Right hindlimb (tissue), 1 donor: ENCODE measurements around the gene PNKP.

ENCODE experiments used
- DNase-seq: peaks from one replicate; pipeline ENCODE4 v3.0.0-alpha.2; 2018

The PNKP gene

DNA sequence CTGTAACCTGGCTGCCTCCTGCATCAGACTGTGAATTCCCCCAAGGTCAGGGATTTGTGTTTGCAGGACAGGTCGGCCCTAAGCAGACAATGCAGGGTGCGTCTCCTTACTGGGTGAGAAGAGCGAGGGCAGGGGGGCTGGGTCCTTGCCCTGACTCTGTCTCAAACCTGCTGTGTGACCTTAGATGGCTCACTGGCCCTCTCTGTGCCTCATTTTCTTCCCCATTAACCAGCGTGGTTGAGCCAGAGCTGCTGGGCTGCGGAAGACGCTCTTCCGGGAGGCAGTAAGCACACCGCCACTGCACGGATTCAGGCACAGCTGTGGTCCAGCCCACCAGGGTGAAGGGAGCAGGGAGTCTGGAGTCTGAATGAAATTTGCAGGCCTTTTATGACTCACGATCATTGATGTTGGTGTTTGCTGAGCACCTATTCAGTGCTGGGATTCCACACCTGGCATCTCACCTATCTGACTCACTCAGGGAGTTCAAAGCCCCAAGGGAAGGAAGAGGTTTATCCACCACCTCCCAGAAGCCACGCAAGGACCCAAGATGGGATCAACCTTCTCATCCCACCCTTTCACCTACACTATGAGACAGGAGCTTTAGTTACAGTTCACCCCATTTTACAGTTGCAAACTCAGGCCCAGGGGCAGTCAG is 7.3 kb upstream of the PNKP start:
- DNase-seq: no peak

DNA sequence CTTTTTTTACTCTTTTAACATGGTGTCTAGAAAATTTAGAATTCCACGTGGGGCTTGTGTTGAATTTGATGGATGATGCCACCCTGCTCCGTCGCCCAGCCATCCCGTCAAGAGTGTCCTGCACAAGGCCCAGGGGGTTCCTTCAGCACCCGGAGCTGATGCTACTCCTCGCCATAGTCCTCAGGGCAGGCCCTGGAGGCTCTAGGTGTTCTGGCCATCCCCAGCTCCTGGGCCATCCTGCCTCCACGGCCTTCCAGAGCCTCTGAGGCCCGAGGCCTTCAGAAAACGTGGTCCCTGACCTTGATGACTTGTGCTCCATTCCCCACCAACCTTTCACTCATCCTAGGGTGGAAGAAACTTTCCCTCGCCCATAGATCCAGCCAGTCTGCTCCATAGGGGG is 6.5 kb upstream of the PNKP start:
- no peak for DNase-seq

DNA sequence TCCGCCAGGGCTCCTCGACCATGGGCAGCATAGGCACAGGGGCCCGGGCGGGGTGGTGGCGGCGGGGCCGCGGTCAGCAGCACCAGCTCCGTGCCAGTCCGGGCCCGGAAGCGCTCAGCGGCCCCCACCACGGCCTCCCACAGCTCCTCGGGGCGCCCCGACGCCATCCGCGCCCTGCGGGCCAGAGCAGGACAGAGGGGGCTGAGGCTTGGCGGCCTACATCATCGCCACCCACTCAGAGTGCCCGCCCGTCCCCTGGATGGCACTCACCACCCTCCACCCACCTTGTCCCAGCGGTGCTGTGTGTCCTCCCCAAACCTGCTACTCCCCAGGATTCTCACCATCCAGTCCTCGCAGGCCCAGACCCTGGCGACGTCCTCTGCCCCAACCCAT is 5.7 kb upstream of the PNKP start:
- no peak for DNase-seq

DNA sequence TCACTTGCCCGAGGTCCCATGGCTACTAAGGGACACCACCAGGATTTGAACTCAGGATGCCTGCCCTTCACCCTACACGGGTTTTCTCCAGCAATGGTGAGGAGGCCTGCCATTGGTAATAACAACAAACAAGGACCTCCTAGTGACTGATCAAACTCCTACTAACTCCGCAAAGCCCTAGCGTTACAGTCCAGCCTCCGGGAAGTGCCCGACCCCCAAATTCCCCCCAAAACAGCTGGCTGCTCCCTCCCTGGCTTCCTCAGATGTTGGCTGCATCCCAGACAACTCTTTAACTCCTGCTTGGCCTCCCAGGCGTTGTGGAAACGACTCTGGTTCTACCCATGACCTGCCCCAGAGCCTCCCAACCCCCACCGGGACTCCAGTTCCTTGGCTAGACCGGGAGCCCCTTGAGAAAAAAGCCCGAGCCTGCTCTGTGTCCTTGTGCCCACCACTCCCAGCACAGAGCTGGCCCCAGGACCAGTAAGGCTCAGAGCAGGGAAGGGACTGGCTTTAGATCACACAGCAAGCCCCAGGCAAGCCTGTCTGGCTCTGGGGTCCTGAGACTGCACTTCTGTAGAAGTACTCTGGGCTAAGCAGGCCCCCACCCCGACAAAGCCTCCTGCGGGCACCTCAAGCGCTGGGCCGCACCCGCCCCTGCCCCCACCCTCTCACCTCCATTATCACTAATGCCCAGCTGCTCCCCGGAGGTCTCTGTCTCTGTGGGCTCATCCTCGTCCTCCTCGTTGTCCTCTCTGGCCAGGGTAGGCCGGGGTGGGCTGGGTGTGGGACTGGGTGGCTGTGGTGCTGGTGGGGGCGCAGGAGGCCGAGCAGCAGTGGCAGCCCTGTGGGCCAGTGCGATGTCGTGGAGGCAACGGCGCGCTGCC is 5.1 kb upstream of the PNKP start:
- no peak for DNase-seq

DNA sequence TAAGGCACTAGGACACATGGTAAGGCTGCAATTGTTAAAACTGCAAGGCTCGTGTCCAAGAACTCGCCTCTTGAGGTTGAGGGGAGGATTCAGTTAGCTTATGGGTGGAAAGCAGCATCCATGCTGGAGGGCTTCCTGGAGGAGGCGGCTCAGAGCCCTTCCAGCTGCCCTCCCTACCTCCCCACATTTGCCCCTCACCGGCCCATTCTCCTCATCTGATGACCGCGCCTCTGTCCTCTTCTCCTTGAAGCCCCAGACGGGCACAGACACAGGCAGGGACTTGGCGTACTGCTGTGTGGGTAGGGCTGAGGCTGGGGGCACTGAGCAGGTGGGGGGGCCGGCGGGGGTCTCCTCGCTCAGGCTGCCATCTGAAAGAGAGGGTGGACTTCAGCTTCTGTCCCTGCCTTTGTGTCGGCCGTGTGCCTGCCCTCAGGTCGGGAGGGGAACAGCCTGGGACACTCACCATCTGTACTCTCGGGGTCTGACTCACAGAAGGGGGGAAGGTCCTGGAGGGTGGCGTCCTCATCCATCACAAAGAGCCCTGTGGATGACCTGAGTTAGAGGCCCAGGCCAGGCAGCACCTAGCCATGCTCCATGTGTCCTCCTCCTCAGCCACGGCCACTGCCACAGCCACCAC is 4.1 kb upstream of the PNKP start:
- no peak for DNase-seq

DNA sequence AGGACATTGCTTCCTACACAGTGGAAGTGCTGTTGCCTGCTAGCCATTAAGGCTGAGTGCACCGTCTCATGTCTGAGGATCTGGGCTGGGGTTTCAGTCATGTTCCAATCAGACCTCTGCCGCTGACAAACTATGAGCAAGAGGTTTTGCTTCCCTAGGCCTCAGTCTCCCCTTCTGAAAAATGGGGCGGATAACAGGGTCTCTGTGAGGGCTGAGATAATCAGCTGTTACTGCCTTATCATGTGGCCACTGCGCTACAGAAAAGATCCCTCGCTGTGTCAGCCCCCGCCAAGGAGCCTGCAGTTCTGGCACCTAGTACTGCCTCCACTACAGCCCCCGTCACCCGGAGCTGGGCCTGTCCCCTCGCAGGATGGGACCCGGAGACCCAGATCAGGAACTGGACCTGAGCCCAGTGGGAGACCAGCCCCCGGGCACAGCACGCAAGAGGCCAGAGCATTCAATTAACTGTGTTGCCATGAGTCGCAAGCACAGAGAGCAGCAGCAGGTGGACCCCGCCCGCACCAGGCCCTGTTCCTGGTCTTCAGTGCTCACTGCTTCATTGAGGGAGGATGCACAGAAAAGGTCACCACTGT is 3.0 kb upstream of the PNKP start:
- DNase-seq: no peak

DNA sequence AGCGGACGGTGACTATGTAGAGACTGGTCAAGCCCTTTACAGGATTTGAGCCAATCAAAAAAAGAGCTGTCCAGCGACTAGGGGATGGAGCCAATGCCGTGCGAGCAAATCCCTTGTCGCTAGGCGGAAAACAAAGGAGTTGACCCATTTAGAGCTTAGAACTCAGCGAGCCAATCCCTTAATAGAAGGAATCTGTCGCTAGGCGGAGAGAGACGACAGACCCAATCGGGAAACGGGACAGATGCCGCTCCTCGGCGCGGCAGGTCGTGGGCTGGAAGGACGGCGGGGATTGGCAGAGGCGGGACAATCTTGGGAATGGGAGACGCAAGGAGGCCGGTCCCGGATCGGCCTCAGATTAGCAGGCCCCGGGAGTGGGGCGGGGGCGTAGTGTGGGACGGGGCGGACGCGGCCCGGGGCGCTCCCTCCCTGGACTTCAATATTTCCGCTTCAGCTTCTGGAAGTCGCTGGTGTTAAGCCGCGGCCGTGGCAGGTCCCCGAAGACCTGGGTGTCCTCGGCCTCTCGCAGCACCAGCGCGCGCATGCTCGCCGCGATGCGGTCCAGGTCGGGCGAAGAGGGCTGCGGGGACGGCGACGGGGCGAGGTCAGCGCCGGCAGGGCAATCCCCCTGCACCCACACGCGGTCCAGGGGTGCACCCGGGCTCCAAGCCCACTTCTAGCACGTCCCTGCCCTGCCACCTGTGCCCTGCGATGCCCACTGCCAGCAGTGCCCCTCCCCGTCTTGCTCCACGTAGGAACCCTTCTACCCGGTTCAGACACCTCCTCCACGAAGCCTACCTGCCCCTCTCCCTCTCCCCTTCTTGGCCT is 2.3 kb upstream of the PNKP start:
- DNase-seq: peak; percentile 99

DNA sequence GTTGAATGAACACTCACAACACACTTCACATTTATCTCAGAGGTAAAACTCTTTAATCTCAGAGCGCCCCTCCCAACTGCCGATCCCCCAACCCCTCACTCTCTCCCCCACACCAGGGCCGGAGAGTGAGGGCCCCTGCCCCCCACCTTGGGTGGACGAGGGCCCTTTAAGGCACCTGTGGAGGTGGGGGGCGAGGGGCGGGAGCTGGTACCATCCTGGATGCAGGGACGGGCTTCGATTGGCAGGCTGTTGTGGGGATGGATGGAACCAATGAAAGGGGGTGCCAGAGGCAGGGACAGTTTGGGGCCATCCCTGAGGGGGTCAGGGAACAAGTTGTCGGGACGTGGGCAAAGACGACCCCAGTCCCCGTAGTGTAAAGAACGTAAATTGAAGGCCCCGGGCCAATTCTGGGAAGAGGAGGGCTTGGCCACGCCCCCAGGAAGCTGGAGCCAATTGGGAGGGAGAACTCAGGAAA is 1.7 kb upstream of the PNKP start:
- DNase-seq: no peak

DNA sequence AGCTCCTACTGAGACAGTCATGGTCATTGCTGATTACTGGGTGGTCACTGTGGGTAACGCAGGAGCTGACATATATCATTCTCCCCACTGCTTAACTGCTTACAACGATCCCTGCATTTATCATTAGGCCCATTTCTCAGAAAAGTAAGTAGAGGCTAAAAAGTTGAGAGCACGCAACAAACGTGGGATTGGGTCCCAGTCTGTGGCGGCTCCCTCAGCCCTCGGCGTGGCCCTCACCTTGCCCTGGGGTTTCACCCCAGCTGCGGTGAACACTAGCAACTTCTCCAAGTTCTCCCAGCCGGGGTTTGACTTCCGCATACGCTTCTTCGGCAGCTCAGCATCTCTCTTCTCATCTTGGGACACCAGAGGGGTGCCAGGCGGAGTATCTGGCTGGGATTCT is 2.5 kb downstream of the PNKP start:
- DNase-seq: no peak

DNA sequence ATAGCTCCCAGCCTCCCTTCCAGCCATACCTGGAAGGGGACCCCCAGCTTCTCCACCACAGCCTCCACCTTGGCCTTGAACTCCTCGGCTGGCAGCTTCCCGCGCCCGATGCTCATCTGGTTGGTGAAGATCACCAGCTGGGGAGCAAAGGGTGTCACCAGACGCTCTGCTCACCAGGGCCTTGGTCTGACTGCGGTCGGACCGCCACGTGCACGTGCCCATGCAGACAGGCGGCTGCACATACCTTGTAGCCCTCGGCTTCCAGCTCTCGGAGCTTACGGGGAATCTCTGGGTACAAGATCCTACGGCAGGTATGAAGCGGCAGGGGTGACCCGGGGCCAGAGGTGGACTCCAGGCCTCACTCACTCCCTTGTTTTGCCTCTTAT is 3.4 kb downstream of the PNKP start:
- DNase-seq: peak; percentile 24

DNA sequence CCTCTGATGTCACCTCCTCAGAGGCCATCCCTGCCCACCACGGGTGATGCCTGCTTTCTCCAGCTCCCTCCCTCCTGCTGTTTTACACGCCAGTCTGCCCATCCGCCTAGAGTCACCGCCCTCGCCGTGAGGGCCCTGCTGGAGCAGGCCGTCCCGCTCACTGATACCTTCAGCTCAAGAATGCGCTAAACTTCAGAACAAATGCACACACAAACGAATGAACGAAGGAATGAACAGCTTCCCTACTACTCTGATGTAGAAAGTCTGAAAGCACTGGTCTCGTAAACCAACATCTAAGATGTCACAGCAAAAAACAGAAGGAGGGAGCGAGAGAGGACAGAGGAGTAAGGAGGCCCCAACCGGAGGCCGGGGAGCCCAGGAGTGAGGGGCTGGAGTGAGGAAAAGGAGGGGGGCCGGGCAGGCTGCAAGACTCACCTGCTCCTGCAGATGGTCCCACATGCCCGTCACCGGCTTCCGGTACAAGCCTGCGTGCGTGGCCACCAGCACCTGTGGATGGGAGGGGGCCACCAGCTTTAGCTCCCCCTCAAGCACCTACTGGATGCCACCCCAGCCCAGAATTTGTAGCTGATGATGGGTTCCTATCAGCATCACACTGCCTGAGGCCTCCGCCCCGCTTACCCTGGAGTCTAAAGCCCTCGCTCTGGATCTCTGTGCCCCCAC is 4.0 kb downstream of the PNKP start:
- DNase-seq: no peak

DNA sequence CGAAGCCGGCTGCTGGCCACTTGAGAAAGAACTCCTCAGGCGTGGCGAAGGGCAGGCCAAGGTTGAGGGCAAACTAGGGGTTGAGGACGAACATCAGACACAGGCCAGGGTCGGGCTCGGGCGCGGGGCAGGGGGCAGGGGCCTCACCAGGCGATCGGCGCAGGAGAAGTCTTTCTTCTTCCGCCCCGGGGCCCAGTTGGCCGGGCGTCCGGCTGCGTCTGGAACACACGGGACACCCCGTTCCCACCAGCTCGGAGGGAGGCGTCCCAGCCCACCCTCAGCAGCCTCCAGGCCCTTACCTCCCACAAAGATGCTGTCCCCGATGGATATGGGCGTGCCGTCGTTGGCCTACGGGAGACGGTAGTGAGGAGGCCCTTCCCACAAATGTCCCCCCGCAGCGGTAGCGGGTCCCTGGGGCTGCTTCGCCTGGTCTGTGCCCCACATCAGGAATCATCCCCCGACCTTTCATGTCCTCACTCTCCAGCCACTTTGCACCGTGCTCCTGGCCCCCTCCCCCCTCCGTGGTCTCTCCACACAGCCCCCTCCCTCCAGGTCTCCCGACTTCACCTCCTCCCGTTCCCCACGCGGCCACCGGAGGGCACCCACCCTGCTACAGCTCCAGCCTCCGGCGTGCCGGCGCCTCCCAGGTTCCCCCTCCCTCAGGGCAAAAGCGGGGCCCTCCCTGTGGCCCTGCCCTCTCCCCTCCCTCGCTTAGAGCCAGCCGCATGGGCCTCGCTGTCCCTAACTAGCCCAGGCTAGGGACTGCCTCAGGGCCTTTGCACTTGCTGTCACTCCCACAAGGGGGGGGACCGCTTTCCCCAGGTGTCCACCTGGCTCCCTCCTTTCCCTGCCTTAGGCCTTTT is 4.8 kb downstream of the PNKP start:
- DNase-seq: peak; percentile 39

DNA sequence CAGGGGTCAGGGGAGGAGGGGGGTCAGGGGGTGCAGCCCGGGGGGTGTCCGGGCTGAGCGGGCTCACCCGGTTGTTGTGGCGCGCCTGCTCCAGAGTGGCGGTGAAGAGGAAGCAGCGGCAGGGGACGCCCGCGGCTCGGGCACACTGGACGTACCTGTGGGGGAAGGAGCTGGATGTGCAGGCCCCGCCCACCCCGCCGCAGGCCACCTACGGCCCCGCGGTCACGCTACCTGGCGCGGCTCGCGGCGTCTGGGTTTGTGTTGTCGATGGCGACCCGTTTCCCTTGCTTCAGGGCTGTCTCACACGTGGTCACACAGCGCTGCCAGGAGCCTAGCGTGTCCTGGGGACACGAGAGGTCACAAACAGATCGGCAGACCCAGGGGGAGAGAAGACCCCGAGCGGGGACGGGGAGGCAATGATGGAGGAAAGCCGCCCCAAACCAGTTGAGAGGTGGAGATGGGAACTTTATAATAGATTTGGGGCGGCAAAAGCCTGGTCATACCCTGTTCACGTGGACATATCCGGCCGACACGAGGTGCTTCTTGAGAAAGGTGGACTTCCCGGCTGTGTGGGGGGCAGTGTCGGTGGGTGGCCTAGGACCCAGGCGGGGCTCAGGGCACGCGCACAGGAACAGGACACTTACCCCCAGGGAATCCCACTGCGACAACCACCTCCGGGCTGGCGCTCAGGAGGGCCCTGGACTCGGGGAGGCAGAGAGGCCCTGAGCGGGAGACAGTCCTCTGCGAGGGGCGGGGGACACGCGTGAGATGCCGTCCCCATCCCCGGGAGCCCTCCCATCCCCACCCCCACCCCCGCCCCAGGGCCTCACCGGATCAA is 5.6 kb downstream of the PNKP start:
- peak; percentile 25 for DNase-seq

DNA sequence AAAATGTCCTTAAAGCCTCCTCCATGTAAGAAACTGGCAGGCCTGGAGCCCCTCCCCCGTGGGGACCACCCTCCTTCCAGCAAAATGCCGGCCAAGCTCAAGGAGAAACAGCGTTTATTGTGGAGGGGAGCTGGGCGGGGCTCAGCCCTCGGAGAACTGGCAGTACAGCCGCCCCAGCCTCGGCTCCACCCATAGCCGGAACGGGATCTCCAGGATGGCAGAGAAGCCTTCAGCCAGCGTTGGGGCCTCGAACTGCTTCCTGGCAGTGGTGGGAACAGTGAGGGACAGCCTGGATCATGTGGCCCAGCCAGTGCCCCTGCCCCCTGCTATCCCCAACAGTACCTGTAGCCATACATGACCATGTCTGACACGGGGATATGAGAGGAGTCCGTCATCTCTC is 6.3 kb downstream of the PNKP start:
- DNase-seq: peak; percentile 76

DNA sequence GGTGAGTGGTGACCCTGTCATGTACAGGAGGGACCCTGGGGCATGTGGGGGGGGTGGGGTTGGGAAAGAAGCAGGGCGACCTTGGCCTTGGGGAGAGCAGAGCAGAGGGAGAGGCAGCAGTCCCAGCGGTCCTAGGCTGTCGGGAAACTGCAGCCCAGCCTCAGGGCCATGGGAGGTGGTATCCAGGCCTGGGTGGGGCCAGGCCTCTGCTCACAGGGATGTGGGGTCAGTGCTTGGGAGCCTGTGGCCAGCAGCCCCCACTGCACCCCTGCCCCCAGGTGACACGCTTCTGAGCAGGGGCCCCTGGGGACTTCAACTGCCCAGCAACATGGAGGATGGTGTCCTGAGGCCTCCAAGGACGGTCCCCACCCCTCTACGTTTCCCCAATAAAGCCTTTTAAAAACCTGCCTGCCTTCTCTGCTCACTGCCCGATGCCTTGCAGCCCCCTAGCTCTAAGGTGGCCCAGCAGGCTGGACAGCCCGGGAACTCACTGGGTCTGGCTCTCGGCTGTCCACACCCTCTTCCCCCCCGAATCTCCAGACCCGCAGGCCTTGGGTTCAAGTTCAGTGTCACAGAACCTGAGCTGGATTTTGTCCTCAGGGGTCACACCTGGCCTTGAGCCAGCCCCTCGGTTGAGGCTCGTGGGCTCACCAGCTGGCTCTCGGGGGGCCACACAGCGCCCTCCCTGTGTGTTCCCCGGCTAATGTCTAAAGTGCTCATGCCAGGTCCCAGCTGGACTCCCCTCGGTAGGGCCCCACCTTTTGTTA is 6.9 kb downstream of the PNKP start:
- DNase-seq: no peak

DNA sequence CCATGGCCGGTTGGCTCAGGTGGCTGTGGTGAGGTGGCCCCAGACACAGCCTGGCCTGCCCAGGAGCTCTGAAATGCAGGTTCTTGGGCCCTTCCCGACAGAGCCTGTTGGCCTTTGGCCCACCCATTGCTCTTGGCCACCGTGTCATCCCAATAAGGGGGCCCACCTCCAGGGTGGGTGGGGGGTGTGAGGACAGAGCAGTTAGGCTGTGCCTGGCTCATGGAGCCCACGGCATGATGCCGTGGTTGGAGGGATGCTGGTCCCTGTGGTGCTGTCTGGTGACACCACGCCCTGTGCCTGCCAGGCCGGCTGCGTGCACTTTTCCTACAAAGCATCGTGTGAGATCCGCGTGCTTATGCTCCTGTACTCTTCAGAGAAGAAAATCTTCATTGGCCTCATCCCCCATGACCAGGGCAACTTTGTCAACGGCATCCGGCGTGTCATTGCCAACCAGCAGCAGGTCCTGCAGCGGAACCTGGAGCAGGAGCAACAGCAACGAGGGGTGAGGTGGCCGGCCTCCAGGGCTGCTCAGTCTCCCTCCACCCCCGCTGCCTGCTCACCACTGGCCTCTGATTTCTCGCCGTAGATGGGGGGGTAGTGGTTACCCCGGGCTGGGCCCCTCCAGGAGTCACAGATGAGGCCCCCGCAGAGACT is 7.6 kb downstream of the PNKP start:
- DNase-seq: no peak

DNA sequence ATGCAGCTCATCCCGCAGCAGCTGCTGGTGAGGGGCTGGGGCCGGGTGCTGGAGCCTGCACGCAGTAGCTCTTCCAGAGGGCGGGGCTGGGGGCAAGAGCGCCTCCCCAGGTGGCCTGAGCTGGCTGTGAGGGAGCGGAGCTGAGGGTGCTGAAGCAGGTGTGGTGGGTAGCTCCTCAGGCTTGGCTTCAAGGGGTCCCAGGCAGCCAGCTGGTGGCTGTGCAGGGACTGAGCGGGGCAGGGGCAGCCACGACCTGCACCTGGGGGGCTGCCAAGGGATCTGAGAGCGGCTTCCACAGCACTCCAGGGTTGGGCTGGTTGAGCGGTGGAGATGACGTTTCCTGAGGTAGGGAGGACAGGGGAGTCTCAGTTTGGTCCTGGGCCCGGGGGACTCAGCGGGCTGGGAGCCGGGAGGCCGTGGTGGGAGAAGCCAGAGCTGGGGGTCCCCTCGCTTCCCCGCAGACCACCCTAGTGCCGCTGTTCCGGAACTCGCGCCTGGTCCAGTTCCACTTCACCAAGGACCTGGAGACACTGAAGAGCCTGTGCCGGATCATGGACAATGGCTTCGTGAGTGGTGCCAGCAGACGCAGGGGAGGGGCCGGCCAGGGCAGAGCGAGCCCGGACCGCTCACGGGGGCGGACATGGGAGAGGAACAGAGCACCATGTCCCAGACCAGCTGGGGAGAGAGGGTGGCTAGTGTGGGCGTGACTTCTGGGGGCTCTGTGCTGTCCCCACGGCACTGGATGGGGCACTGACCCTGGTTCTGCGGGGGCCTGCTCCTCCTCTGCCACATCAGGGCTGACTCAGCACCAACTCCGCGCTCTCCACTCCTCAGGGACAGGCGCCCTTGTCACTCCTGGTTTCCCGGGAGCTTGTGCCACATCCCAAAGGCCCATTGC is 9.0 kb downstream of the PNKP start:
- peak; percentile 29 for DNase-seq

DNA sequence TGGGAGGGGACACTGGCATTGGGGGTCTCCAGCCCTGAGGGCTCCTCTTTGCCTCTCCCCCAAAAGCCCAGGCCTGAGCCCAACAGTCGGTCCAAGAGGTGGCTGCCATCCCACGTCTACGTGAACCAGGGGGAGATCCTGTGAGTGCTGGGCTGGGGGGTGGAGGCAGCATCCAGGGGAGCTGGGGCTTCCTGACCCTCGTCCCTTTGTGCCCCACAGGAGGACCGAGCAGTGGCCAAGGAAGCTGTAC is 9.6 kb downstream of the PNKP start:
- DNase-seq: no peak
